Measurements from ENCODE around the gene SLC34A1. TPM values are rescaled to one million over a fixed set of nuclear protein-coding genes. Genes with fewer than 3 reads are reported as not detected.

SLC34A1 gene
- total and polyA plus RNA-seq, 2 of the 13 experiments (the other 11 are each of a cell fraction or from before 2014, with no cell fraction given) = 0.03 to 0.20 TPM

- TF ChIP-seq ZSCAN31 (CRISPR knock-in tag; IDR thresholded peaks at IDR 0.05; ENCODE audit: low read depth) (peak; percentile 72), MEF2D (CRISPR knock-in tag; IDR thresholded peaks at IDR 0.05) (no peak), ZFP91 (CRISPR knock-in tag; IDR thresholded peaks at IDR 0.05; ENCODE audit: borderline replicate concordance) (no peak), ZNF382 (CRISPR knock-in tag; IDR thresholded peaks at IDR 0.05; ENCODE audit: borderline replicate concordance) (no peak), MXD1 (CRISPR knock-in tag; IDR thresholded peaks at IDR 0.05) (no peak), SRY (CRISPR knock-in tag; IDR thresholded peaks at IDR 0.05) (no peak), FOXO1 (CRISPR knock-in tag; IDR thresholded peaks at IDR 0.05) (no peak), GRHL1 (CRISPR knock-in tag; conservative IDR thresholded peaks at IDR 0.05) (no peak), ZNF749 (CRISPR knock-in tag; IDR thresholded peaks at IDR 0.05; ENCODE audit: borderline replicate concordance) (no peak), NCOA1 (CRISPR knock-in tag; IDR thresholded peaks at IDR 0.05) (0 out of 2 replicates have a peak, but pooled peaks have one; percentile 28), AKAP8 (CRISPR knock-in tag; IDR thresholded peaks at IDR 0.05) (0 out of 2 replicates have a peak, but pooled peaks have one; percentile 14), KLF9 (CRISPR knock-in tag; IDR thresholded peaks at IDR 0.05; ENCODE audit: low read depth) (0 out of 2 replicates have a peak, but pooled peaks have one; percentile 1), ZNF558 (CRISPR knock-in tag; IDR thresholded peaks at IDR 0.05; ENCODE audit: borderline replicate concordance) (no peak), ZNF256 (CRISPR knock-in tag; conservative IDR thresholded peaks at IDR 0.05) (no peak), ATRX (CRISPR knock-in tag; IDR thresholded peaks at IDR 0.05; ENCODE audit: borderline replicate concordance) (no peak), ZNF326 (CRISPR knock-in tag; IDR thresholded peaks at IDR 0.05; ENCODE audit: borderline replicate concordance) (0 out of 2 replicates have a peak, but pooled peaks have one; percentile 20), HNRNPL (IDR thresholded peaks at IDR 0.05; ENCODE audit: low read depth, low read length) (0 out of 2 replicates have a peak, but pooled peaks have one; percentile 5), ZC3H4 (CRISPR knock-in tag; IDR thresholded peaks at IDR 0.05; ENCODE audit: borderline replicate concordance) (peak; percentile 94), TRAFD1 (CRISPR knock-in tag; IDR thresholded peaks at IDR 0.05; ENCODE audit: borderline replicate concordance) (no peak), ATF2 (CRISPR knock-in tag; IDR thresholded peaks at IDR 0.05) (0 out of 2 replicates have a peak, but pooled peaks have one; percentile 17), PHF5A (CRISPR knock-in tag; IDR thresholded peaks at IDR 0.05; ENCODE audit: low read depth, unreplicated experiment) (no peak), POLR2G (IDR thresholded peaks at IDR 0.05; ENCODE audit: low read depth, low read length) (0 out of 2 replicates have a peak, but pooled peaks have one; percentile 23)
Measured at GRCh38 chr5:177377851-177378776, 6.1 kb upstream of the SLC34A1 start (continued).
